Right lobe of liver (tissue), 4 donors: ENCODE measurements around the gene SERPINB7.

Experiments used
- POLR2A ChIP-seq: fragments of 450-650 bp; IDR thresholded peaks from one replicate; pipeline ENCODE4 v1.6.1; 2017; ENCODE audit warnings: antibody characterized with exemption, mild to moderate bottlenecking
- TF ChIP-seq, protein P1 (sequence below), 4 donors: fragments of 200-600 bp in 3 of 4; fragments of 450-650 bp in 1 of 4; IDR thresholded peaks; one replicate each; pipeline versions ENCODE4 v1.5.1 to v1.8.0; 2016 to 2022; ENCODE audit warnings: antibody characterized with exemption in 4 of 4, mild to moderate bottlenecking in 2 of 4
- donor health status: DM: no; HTN: no; CAD: no.
- donor health status: DM: no; HTN: no; CAD: no.
- donor health status: DM: no; HTN: yes; CAD: no.

DNA sequence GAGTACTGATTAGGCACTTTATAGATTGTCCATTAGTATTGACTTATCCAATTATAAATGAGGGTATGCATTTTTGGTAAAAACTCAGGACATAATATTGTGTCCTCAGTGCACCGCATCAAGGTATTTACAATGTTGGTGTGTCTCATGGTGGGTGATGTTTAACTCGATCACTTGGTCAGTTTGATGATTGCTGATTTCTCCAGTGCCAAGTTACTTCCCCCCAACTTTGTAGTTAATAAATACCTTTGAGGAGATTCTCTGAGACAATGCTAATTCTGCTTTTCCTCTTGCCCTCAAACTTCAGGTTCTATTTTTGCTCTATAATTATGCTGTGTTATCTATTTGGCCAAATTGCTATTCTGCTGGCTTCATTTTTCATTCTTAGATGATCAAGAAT, 28.2 kb upstream of the SERPINB7 start:
- TF ChIP-seq, protein P1, sequence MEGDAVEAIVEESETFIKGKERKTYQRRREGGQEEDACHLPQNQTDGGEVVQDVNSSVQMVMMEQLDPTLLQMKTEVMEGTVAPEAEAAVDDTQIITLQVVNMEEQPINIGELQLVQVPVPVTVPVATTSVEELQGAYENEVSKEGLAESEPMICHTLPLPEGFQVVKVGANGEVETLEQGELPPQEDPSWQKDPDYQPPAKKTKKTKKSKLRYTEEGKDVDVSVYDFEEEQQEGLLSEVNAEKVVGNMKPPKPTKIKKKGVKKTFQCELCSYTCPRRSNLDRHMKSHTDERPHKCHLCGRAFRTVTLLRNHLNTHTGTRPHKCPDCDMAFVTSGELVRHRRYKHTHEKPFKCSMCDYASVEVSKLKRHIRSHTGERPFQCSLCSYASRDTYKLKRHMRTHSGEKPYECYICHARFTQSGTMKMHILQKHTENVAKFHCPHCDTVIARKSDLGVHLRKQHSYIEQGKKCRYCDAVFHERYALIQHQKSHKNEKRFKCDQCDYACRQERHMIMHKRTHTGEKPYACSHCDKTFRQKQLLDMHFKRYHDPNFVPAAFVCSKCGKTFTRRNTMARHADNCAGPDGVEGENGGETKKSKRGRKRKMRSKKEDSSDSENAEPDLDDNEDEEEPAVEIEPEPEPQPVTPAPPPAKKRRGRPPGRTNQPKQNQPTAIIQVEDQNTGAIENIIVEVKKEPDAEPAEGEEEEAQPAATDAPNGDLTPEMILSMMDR (IDR thresholded peaks at IDR 0.05), result no peak
- TF ChIP-seq POLR2A, result no peak
